Measurements from ENCODE around the gene ZNF837.

DNA sequence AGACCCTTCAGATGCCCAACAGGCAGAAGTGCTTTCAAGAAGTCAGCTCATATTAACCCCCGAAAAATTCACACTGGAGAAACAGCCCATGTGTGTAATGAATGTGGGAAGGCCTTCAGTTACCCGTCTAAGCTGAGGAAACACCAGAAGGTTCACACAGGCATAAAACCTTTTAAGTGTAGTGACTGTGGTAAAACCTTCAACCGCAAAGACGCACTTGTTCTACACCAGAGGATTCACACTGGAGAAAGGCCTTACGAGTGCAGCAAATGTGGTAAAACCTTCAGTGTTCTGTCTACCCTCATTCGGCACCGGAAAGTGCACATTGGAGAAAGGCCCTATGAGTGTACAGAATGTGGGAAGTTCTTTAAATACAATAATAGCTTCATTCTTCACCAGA is 36.2 kb upstream of the ZNF837 start:
- TF ChIP-seq NFIC (IDR thresholded peaks at IDR 0.05) = no peak
- no peak for TF ChIP-seq TCF12 (IDR thresholded peaks at IDR 0.05; ENCODE audit: low read depth)
- TF ChIP-seq YY1 (IDR thresholded peaks at IDR 0.05; ENCODE audit: low read depth) = no peak
- TF ChIP-seq, protein P1, sequence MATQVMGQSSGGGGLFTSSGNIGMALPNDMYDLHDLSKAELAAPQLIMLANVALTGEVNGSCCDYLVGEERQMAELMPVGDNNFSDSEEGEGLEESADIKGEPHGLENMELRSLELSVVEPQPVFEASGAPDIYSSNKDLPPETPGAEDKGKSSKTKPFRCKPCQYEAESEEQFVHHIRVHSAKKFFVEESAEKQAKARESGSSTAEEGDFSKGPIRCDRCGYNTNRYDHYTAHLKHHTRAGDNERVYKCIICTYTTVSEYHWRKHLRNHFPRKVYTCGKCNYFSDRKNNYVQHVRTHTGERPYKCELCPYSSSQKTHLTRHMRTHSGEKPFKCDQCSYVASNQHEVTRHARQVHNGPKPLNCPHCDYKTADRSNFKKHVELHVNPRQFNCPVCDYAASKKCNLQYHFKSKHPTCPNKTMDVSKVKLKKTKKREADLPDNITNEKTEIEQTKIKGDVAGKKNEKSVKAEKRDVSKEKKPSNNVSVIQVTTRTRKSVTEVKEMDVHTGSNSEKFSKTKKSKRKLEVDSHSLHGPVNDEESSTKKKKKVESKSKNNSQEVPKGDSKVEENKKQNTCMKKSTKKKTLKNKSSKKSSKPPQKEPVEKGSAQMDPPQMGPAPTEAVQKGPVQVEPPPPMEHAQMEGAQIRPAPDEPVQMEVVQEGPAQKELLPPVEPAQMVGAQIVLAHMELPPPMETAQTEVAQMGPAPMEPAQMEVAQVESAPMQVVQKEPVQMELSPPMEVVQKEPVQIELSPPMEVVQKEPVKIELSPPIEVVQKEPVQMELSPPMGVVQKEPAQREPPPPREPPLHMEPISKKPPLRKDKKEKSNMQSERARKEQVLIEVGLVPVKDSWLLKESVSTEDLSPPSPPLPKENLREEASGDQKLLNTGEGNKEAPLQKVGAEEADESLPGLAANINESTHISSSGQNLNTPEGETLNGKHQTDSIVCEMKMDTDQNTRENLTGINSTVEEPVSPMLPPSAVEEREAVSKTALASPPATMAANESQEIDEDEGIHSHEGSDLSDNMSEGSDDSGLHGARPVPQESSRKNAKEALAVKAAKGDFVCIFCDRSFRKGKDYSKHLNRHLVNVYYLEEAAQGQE (IDR thresholded peaks at IDR 0.05; ENCODE audit: low read depth) = no peak
- TF ChIP-seq, protein P2, sequence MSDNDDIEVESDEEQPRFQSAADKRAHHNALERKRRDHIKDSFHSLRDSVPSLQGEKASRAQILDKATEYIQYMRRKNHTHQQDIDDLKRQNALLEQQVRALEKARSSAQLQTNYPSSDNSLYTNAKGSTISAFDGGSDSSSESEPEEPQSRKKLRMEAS (IDR thresholded peaks at IDR 0.05) = no peak
- TF ChIP-seq FOXM1 (IDR thresholded peaks at IDR 0.05; ENCODE audit: borderline replicate concordance, low read depth) = no peak
- TF ChIP-seq CEBPB (IDR thresholded peaks at IDR 0.05) = no peak
- TF ChIP-seq TEAD4 (IDR thresholded peaks at IDR 0.05) = no peak
- no peak for TF ChIP-seq TAF1 (IDR thresholded peaks at IDR 0.05; ENCODE audit: low read depth)
- TF ChIP-seq RAD21 (IDR thresholded peaks at IDR 0.05; ENCODE audit: low read depth) = no peak
- TF ChIP-seq EP300 (IDR thresholded peaks at IDR 0.05; ENCODE audit: borderline replicate concordance) = no peak
- TF ChIP-seq, protein P3, sequence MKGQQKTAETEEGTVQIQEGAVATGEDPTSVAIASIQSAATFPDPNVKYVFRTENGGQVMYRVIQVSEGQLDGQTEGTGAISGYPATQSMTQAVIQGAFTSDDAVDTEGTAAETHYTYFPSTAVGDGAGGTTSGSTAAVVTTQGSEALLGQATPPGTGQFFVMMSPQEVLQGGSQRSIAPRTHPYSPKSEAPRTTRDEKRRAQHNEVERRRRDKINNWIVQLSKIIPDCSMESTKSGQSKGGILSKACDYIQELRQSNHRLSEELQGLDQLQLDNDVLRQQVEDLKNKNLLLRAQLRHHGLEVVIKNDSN (IDR thresholded peaks at IDR 0.05) = no peak
- TF ChIP-seq CREB1 (IDR thresholded peaks at IDR 0.05; ENCODE audit: low read depth) = no peak

All from Ishikawa (cell line).